Psoas muscle (tissue), 8 donors: Measurements from ENCODE around the gene OSBPL6. TPM values are rescaled to one million over a fixed set of nuclear protein-coding genes. Genes with fewer than 3 reads are reported as not detected.

Experiments used
- ATAC-seq, 4 donors: fragments of 200-7000 bp; cut with Tn5 transposase; one replicate each; pipeline ENCODE4 v1.9.1; 2020; ENCODE audit warnings: moderate library complexity in 3 of 4, mild to moderate bottlenecking in 2 of 4
- DNase-seq, 2 donors: peaks; one replicate each; pipeline ENCODE4 v3.0.0-alpha.2; 2020
- H3K27ac ChIP-seq: fragments of 200-600 bp; one replicate; pipeline ENCODE4 v1.8.0; 2022
- H3K27me3 ChIP-seq, 3 donors: fragments of 200-600 bp in 1 of 3; one replicate each; pipeline versions ENCODE4 v1.6.1 to v1.8.0; 2013 to 2022; ENCODE audit warnings: low read length in 2 of 3, mild to moderate bottlenecking in 2 of 3, moderate library complexity in 1 of 3; ENCODE audit not compliant: insufficient read depth in 3 of 3
- H3K36me3 ChIP-seq, 2 donors: fragments of 200-600 bp in 1 of 2; one replicate each; pipeline versions ENCODE4 v1.6.1 to v1.8.0; 2013 to 2022; ENCODE audit warnings: low read depth in 1 of 2, mild to moderate bottlenecking in 1 of 2, moderate library complexity in 1 of 2; ENCODE audit not compliant: insufficient read depth in 1 of 2
- H3K4me1 ChIP-seq: fragments of 200-600 bp; one replicate; pipeline ENCODE4 v1.8.0; 2022
- H3K4me3 ChIP-seq: fragments of 200-600 bp; one replicate; pipeline ENCODE4 v1.8.0; 2022; ENCODE audit warnings: mild to moderate bottlenecking
- H3K9me3 ChIP-seq: fragments of 200-600 bp; one replicate; pipeline ENCODE4 v1.8.0; 2022
- WGBS, 3 donors: extraction: QIAGEN DNeasy Blood & Tissue Kit; methylation state at CpG; one replicate each; pipeline versions ENCODE4 v1.1.6 to v1.1.7; 2013; 5-methylcytosine and 5-hydroxymethylcytosine counted together
- intact Hi-C, 2 donors: fragments of 100-400 bp; cut with DNase I; formaldehyde crosslinking; loops; one replicate each; pipeline versions ENCODE4 v1.11.0 to v1.14.2; 2022
- polyA plus RNA-seq, 3 donors: library from polyadenylated mRNA; stranded (reverse); fragments of 200-250 nt; gene quantifications; one replicate each; pipeline ENCODE4 v1.2.3, GENCODE V29; 2013
- total RNA-seq, 4 donors: library from RNA; stranded (reverse); fragmentation: NEBNext Ultra II Directional in 2 of 4; extraction: Animal tissue kit (Norgen Biotek cat#: 25700) in 2 of 4; gene quantifications; one replicate each; pipeline versions ENCODE4 v1.2.1 to v1.2.4, GENCODE V29; 2021 to 2023
- TF ChIP-seq, protein P1 (sequence below): fragments of 200-600 bp; IDR thresholded peaks from one replicate; pipeline ENCODE4 v1.8.0; 2022; ENCODE audit warnings: antibody characterized with exemption
- donor health status: healthy with polysubstance abuse.
- donor health status: DM: no; HTN: no; CAD: no; lungs with moderate emphysema.
- donor health status: Bipolar disorder and iron deficiency.
- donor health status: healthy.
- donor health status: DM: yes; HTN: yes; CAD: no.
- donor health status: DM: no; HTN: no; CAD: no.
- donor health status: DM: no; HTN: no; CAD: no.
- donor health status: DM: yes; HTN: yes; CAD: no.

OSBPL6 gene
- total and polyA plus RNA-seq, 7 donors: 11.4 to 147 (median 36.2) TPM

DNA sequence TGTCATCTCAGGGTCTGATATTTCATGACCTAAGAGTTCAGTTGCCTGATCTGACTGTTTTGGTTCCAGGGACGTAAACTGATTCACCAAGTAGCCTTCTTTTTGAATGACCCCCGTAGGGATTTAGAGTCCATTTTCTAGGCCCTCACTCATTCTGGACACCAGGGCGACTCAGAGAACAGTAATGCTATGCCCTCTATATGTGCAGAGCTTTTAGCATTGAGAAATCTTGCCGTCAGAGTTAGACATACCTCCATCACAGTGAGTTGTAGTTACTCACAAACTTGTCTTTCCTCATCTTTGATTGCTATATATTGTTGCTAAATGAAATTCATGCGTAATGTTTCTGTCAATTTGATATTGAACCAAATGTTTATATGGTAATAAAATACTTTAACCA is 92.3 kb downstream of the OSBPL6 start:
- 70 to 77% (median 76%) methylated on average over 5 of the region's 5 CpGs for WGBS, 3 donors
- intact Hi-C loops: no loop called here
- H3K27me3 ChIP-seq: no peaks in the 10 kb centered on the region
- H3K9me3 ChIP-seq: no peaks in the 10 kb centered on the region
- TF ChIP-seq, protein P1, sequence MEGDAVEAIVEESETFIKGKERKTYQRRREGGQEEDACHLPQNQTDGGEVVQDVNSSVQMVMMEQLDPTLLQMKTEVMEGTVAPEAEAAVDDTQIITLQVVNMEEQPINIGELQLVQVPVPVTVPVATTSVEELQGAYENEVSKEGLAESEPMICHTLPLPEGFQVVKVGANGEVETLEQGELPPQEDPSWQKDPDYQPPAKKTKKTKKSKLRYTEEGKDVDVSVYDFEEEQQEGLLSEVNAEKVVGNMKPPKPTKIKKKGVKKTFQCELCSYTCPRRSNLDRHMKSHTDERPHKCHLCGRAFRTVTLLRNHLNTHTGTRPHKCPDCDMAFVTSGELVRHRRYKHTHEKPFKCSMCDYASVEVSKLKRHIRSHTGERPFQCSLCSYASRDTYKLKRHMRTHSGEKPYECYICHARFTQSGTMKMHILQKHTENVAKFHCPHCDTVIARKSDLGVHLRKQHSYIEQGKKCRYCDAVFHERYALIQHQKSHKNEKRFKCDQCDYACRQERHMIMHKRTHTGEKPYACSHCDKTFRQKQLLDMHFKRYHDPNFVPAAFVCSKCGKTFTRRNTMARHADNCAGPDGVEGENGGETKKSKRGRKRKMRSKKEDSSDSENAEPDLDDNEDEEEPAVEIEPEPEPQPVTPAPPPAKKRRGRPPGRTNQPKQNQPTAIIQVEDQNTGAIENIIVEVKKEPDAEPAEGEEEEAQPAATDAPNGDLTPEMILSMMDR: no peak
- peaks cover 26% of the 10 kb centered on the region for H3K4me1 ChIP-seq
- no peak overlapping the region for H3K27ac ChIP-seq
- ATAC-seq (no peak), DNase-seq (no peak)
- H3K4me3 ChIP-seq: no peak overlapping the region
- peaks cover 2 to 27% of the 10 kb centered on the region in 2 donors for H3K36me3 ChIP-seq

DNA sequence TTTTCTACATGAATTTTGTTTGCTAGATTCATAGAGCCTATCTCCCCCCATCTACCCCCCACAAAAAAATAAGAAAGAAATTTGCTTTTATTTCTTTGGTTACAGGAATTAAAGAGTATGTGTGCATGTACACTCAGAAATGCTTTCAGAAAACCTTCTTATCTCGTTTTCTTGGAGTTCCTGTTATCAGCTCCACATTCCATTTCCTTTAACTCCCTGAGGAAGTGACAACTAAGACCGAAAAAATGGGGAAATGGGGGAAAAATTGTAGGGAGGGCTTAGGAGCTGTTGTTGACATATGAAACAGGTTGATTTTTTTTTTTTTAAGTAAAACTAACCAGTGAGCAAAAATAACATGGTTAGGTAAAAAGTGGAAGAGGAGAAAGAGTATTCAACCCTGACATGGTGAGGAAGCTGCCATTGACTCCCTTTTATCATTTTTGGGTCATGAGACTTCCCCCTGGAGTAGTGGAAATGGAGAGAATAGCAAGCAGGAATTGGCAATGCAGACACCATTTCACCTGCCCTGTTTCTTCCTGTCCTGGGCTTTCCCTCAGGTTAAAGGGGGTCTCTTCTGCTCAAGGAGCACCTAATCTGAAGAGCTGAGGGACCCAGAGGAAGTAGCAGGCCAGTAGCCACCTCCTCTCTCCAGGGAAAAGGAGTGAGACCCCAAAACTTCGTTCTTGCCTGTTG is 93.5 kb downstream of the OSBPL6 start:
- intact Hi-C loops: no loop called here
- Histone ChIP-seq H3K9me3 (no peaks in the 10 kb centered on the region), H3K27ac (no peak overlapping the region), H3K36me3 (peaks cover 2 to 31% of the 10 kb centered on the region in 2 donors), H3K4me3 (no peak overlapping the region), H3K4me1 (peaks cover 26% of the 10 kb centered on the region), H3K27me3 (no peaks in the 10 kb centered on the region)
- ATAC-seq (no peak), DNase-seq (no peak)
- WGBS, 3 donors: 72 to 80% (median 75%) methylated on average over 3 of the region's 3 CpGs
- TF ChIP-seq, protein P1: no peak

DNA sequence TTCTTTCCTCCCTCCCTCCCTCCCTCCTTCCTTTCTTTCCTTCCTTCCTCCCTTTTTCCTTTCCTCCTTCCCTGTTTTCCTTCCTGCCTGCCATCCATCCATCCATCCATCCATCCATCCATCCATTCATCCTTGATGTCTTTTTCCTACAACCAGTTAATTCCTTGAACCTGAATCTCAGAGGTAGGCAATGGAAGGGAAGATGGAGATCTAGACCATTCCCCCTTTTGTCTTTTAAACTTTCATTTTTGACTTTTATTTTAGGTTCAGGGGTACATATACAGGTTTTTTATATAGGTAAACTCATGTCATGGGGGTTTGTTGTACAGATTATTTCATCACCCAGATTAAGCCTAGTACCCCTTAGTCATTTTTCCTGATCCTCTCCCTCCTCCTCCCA is 97.4 kb downstream of the OSBPL6 start:
- Histone ChIP-seq H3K27me3 (no peaks in the 10 kb centered on the region), H3K36me3 (peaks cover 0 to 17% of the 10 kb centered on the region in 2 donors), H3K4me1 (peaks cover 19% of the 10 kb centered on the region), H3K9me3 (no peaks in the 10 kb centered on the region), H3K27ac (no peak overlapping the region), H3K4me3 (no peak overlapping the region)
- no peak for DNase-seq
- no peak for ATAC-seq
- TF ChIP-seq, protein P1: no peak
- intact Hi-C loops: no loop called here

GRCh38 chr2:178292586-178292985 is 98.3 kb downstream of the OSBPL6 start:
- peaks cover 27% of the 10 kb centered on the region for H3K4me1 ChIP-seq
- ATAC-seq: no peak
- DNase-seq: no peak
- no peaks in the 10 kb centered on the region for H3K27me3 ChIP-seq
- WGBS, 3 donors: 78 to 85% (median 84%) methylated on average over 1 of the region's 1 CpG
- H3K36me3 ChIP-seq: peaks cover 0 to 17% of the 10 kb centered on the region in 2 donors
- no peak overlapping the region for H3K4me3 ChIP-seq
- intact Hi-C loops: no loop called here
- TF ChIP-seq, protein P1: no peak
- H3K9me3 ChIP-seq: no peaks in the 10 kb centered on the region
- H3K27ac ChIP-seq: no peak overlapping the region

- H3K9me3 ChIP-seq: no peaks in the 10 kb centered on the region
- peak overlapping the region; percentile 81 for H3K27ac ChIP-seq
- peaks cover 45% of the 10 kb centered on the region for H3K4me1 ChIP-seq
- no peak overlapping the region for H3K4me3 ChIP-seq
- TF ChIP-seq, protein P1: no peak
- WGBS, 3 donors: 81 to 94% (median 89%) methylated on average over 4 of the region's 4 CpGs
- DNase-seq (no peak), ATAC-seq (no peak)
- H3K36me3 ChIP-seq: peaks cover 0 to 5% of the 10 kb centered on the region in 2 donors
- no peaks in the 10 kb centered on the region for H3K27me3 ChIP-seq
- intact Hi-C loops: loop anchor here in 1 of 2 donors (2.0 kb wide), 1 partner anchor 22 kb away; no protein-coding TSS in a partner anchor
Observed at GRCh38 chr2:178295115-178295514, 100.8 kb downstream of the OSBPL6 start.
